GM19239 (cell line): ENCODE results near the gene FBXO9.

Experiments
- DNase-seq: peaks from one replicate; pipeline ENCODE4 v3.0.0; 2011; ENCODE audit warnings: low spot score; ENCODE audit not compliant: insufficient read length
- FAIRE-seq: peaks from 2 replicates; lab custom pipeline; 2011; peaks lifted over from hg19 to GRCh38; lab: Jason Lieb, UNC

Gene FBXO9

DNA sequence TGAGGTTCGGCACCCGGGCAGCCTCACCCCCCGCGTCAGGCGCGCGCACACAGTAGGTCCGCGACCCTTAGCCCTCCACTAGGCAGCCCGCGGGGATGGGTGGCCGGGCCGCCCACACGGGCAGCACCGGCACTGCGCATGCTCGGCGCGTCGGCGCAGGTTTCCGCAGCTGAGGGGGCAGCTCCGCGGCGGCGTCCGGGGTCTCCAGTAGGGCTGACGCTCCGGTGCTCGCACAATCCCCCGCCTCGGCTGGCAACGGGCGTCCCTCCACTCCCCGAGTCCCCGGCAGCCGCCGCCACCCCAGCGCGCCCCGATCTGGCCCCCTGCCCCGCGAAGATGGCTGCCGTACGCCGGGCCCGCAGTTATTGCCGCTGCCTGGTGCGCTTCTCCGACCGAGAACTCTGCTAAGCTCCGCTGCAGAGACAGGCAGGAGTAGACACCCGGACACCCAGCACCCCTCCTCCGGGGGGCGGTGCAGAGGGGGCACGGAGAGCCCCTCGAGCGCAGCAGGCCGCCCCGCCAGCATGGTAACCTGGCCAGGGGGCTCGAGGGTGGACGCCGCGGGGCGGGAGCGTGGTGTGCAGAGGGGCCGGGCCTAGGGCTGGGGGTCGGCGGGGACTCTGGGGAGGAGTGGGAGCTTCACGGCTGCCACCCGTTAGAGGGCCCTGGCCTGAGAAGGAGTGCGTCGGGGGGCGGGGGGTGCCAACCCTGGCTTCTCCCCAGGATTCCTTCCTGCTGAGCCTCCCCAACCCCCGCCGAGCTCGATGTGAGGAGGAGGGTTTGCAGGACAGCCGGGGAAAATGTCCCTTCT is at the start of gene FBXO9:
FBXO9 (plus strand) TSS at position 139 of the 811 bp plus-strand sequence; CDS start at position 525, 386 bp downstream.
- no peak for FAIRE-seq
- DNase-seq = peak; percentile 53

DNA sequence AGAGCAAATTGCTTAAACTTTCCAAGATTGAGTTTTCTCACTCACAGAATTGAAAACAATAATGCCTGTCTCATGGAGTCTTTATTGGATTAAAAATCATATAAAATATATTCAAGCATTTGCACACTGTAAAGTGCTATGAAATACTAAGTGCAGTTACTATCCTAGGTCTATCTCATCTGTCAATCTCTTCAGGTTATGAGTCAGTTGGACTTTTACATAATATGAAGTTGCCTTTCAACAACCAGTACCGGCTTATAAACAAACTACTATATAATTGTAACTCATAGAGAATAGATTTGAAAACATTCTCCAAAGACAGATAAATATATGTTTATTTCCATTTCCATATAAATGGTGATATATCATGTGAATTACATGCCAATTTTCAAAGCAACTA is 49.7 kb upstream of the FBXO9 start:
- no peak for FAIRE-seq
- DNase-seq = no peak

DNA sequence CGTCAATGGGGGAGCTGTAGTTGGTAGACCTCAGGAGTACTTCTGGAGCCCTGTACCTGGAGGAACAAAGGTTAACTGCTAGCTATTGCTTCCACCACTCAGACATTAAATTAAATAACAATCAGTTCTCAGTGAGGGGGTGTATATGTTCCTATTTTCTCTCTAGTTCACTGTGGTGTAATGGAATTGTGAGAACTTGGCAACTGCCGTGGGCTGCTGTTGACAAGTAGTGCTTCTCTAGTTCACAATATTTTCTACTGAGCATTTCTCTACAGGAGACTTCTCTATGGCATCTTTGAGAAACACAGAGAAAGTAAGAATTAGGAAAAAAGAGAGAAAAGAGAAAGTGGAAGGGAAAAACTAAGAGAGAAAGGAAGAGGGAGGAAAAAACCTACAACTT is 46.8 kb upstream of the FBXO9 start:
- no peak for FAIRE-seq
- DNase-seq = no peak

DNA sequence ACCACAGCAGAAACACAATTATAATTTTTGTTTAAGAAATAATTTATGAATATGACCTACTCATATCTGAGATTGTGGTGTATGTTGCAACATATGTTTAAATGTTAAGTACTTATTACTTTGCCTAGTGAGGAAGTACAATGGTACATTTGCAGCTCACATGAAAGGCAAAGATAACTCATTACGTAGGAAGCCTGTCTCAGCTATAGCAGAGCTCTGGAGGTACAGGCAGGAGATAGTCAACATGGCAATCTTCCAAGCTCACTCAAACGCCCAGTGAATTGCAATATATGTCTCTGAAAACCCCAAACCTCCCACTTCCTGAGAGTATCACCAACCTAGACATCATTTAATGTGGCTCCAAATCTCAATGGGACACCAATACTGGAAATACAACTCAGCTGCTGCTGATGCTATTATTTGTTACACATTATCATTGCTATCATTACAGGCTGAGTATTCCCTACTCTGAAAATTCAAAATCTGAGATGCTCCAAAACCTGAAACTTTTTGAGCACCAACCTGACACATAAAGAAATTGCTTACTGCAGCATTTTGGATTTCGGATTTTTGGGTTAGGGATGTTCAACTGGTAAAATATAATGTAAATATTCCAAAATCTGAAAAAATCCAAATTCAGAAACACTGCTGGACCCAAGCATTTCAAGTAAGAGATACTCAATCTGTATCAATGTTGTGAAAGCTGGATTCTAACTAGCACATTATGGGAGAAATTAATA is 45.0 kb upstream of the FBXO9 start:
- DNase-seq = no peak

DNA sequence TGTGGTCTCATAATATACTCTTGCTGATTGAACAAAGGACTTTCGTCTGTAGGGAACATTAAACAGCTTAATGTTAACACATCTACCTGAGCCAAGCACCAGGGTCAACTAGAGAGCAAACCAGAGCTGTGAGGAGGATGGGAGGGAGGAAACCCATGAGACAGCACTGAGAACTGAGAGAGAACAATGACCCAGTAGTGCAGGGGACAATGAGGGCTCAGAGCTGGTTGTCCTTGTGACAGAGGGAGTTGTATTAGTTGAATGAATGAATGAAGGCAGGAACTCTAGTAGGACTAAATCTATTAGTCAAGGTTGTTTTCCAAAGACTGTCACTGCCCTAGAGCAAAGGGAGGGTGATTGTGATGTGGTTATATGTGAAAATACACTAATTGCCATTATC is 41.9 kb upstream of the FBXO9 start:
- FAIRE-seq (no peak), DNase-seq (no peak)

More for the DNA sequence above, 45.0 kb upstream of the FBXO9 start:
- no peak for FAIRE-seq

DNA sequence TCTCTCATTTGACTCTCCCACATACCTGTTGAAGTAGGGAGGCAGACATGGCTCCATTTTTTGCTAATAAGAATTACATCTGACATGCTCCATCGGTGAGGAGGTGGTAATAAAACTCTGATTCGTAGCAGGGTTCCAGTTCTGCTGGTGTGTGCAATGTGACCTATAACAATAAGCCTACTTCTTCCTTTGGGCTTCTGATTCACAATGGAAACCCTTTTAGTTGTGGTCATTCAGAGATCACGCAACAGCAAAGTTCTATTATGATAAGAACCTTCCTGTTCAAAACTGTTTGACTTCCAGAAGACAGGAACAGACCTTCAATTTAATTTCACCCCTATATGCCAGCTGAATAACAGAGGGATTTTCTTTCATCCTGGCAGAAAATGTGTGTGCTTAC is 38.7 kb upstream of the FBXO9 start:
- DNase-seq (no peak), FAIRE-seq (no peak)

DNA sequence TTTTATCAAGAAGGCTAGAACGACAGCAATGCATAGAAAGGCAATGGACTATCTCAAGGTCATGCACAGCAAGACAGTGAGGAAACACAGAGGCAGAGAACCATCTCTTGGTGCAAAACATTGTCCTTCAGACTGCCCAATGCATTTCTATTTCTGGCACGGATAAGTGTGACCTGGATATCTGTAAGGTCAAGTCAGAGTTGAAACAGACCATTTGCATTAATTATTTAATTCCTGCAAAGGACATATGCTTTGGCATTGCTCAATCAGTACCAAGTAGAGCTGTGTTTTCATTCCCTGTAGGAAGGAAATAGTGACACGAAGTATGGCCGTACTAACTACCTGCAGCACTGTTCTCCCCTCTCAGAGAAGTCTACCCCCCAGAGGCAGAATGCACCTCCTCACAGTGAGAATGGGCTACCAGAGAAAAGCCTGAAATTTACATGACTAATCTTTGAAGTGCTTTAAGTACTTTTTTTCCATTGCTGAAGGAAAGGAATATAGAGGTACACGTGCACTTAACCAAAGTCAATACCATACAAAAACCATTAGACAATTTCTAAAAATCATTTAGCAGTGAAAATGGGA is 38.0 kb upstream of the FBXO9 start:
- no peak for FAIRE-seq
- DNase-seq = no peak

DNA sequence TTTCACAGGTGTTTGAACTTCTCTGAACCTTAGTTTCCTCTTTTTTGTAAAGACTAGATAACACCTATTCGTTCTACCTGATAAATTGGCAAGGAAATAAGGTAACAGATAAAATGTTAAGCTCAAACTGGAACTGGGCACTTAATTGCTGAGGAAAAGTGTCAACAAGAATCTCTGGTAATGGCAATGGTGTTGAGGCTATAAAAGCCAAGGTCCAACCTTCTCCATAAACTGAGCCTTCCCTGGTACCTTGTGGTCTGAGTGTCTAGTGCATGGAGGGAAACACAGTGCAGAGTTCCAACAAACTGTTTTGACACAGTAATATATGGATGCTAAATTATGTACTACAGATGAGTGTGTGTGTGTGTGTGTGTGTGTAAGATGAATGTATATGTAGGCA is 36.7 kb upstream of the FBXO9 start:
- DNase-seq (no peak), FAIRE-seq (no peak)

DNA sequence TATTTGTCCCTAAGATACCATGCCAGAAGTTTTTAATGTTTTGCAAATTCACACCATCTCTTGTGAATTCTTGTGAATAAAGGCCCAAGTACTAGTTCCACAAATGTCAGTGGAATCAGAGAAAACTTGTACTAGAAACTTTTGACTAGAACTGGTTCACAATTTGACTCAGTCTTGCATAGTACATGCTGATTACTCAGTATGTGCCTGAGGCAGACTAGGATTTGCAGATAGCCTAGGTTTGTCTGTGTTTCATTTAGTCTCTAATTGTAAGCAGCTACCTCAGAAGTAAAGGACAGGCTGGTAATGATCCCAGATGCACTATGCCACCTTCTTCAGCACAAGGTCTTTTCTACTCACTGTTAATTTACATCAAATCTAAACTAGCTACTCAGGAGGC is 35.9 kb upstream of the FBXO9 start:
- DNase-seq (no peak), FAIRE-seq (no peak)

DNA sequence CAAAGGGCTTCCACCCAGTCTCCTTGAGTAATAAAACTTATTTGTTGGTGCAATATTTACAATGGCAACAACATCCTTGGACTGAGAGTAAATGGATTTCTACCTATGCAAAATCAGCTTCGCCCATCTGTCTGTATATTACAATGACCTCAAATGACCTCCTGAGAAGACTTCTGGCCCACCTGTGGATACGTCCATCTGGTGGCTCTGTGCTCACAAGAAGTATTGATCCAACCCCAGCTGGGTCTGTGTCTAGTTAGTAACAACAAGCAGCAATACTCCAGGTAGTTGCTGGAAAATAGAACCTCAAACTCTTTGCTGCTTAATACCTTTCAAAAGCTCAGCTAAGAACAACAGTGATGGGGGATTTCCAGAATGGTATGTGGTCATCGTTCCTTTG is 35.4 kb upstream of the FBXO9 start:
- no peak for DNase-seq
- FAIRE-seq = no peak

DNA sequence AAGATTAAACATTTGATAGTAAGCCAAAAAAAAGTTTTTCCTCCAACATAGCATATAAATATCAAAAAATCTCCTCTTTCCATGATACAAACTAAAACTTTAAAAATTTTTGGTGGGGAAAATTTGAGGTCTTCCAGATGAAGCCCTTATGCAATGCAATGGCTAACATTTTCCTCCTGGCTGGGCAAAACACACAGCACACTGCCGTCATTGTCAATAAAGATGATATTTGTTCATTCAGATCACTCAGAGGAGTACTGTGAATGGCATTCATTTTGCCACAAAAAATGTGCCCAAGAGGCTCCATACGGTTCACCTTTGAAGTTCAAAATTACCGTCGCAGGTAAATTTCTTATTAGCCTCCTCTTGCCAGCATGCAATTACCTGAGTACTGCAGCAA is 33.9 kb upstream of the FBXO9 start:
- no peak for FAIRE-seq

DNA sequence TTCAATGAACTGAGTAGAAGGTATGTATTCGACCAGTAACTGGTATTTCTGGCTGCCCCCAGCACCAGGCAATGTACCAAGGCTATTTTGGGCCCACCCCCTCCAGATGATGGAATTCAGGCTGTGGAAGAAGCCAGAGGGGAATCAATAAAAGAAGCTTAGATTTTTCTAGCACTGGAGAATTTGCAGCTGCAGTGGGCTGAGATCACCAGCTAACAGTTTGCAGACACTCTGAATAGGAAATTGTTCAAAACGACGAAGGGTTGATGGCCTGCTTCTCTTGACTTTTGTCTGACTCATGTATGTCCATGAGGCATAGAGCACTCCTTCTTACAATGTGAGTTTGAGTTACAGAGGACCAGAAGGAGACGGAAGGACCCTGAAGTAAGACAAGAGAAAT is 32.4 kb upstream of the FBXO9 start:
- DNase-seq (no peak), FAIRE-seq (no peak)

More for the DNA sequence above, 33.9 kb upstream of the FBXO9 start:
- no peak for DNase-seq

DNA sequence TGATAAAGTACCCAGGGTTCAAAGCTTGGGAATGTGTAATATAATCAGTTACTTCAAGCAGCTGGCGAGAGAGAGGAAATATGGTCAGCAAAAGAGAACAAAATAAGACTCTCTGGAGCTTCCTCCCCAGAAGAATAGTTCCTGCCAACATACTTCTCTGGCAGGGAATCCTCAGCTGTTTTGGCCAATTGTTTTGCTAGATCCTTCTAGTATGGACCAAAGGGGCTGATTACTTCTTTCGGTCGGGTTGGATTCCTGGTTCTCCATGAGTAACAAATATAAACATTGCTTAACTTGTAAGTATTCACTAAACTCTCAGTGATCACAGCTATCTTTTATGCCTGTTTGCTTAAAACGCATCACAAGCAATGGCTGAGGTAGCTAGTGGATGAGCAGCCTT is 31.4 kb upstream of the FBXO9 start:
- DNase-seq (no peak), FAIRE-seq (no peak)

DNA sequence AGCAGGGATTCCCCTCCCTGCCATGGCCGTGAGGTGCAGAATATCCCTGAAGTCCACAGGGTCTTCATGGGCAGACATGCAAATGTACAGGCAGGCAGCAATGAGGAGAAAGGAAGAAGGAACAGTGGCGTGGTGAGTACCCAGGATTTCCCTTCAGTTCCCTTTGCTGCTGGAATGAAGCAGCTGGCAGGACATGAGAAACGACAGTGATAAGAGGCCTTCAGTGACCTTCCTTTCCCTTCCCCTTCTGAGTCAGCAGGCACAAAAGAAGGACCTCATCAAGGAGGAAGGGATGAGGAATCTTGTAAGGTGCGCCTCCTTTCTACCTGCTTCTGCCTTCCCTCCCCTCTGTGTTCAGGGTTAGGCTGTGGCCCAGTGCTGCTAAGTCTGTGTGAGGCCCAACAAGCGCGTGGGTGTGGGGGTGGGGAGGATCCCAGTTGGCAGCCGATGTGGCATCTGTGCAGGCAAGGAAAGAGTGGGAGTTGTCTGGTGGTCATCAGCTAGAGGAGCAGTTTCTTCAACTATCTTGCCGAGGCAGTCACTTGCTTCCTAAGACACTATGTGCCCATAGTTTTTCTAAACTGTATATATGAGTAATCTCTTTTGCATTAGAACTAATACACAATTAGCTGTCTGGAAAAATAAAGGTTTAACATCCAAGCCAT is 29.5 kb upstream of the FBXO9 start:
- DNase-seq (no peak), FAIRE-seq (no peak)

DNA sequence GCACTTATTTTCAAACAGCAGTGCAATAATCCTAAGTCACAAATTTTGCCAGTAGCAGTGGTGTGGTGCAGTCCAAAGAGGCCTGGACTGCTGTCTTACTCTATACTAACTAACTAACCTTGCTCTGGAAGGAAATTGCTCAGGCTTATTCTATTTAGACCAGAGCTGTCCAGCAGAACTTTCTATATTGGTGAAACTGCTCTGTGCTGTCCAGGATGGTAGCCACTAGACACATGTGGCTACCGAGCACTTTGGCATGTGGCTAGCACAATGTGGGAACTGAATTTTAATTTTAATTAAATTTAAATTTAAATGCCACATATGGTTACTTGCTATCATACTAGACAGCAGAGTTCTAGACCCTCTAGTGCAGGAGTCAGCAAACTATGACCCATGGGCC is 27.1 kb upstream of the FBXO9 start:
- no peak for FAIRE-seq
- DNase-seq = no peak

DNA sequence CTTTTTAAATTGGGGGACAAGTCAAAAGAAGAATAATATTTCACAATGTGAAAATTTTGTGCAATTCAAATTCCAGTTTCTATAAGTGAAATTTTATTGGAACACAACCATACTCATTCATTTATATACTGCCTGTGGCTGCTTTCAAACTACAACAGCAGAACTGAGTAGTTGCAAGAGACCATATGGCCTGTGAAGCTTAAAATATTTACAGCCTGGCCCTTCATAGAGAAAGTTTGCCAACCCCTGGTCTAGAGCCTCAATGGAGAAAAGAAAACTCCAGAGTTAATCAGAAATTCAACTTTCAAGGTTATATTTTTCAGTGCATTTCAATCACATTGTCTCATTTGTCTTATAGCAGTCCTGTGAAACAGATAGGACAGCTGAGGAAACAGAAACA is 26.6 kb upstream of the FBXO9 start:
- DNase-seq (no peak), FAIRE-seq (no peak)

DNA sequence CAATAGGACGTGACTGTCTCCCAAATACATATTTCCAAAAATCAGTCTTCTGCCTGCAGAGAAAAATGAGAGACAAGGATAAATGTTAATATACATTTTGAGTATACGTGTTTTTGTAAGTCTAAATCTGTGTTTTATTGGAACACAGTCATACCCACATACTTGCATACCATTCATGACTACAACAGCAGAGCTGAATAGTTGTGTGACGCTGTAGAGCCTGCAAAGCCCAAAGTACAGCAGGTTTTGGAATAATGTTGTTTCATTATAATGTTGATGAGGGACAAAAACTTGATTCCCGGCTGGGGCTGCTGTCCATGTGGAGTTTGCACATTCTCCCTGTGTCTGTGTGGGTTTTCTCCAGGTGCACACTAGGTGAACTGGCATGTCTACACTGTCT is 23.8 kb upstream of the FBXO9 start:
- DNase-seq = no peak
- FAIRE-seq = no peak

DNA sequence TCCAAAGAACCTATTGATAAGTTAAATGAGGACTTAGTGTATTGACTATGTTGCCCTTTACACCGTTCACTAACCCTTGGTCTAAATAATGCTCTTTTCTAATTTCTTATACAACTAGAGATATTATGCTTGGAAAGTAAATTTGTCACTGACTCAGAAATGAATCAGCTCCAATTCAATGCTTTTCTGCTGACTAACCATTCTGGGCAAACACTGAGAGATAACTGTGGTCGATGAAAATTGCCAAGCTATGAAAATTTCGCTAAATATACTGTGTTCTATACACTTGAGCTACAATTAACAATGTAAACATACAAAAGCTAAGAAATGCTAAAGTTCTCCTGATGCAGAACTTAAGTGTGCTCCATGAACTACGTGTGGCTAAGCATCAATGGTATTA is 23.1 kb upstream of the FBXO9 start:
- DNase-seq (no peak), FAIRE-seq (no peak)

DNA sequence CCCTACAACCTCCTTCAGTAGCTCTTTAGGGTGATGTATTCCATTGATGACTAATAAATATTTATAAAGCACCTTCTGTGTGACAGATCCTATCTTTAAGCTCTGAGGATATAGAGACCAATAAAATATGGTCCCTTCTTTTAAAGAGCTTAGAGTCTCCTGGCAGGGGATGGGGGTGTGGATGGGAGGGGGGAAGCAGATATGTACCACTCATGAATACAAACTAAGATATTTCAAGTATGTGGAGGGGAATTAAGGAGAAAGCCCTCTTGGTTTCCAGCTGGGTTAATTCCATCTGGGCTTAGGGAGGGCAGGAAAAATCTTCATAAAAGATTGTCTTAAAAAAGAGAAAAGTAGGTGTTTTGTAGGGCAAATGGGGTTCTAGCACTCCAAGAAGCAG is 21.6 kb upstream of the FBXO9 start:
- DNase-seq (no peak), FAIRE-seq (no peak)

DNA sequence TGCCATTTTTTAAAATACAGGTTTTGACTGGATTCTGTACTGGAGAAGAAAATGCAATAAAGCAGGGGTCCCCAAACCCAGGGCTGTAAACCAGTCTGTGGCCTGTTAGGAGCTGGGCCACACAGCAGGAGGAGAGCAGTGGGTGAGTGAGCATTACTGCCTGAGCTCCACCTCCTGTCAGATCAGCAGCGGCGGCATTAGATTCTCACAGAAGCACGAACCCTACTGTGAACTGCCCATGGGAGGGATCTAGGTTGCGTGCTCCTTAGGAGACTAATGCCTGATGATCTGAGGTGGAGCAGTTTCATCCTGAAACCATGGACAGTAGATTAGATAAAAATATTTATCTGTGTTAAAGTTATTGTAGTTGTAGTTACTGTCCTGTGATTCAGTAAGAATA is 21.1 kb upstream of the FBXO9 start:
- DNase-seq = no peak
- no peak for FAIRE-seq

DNA sequence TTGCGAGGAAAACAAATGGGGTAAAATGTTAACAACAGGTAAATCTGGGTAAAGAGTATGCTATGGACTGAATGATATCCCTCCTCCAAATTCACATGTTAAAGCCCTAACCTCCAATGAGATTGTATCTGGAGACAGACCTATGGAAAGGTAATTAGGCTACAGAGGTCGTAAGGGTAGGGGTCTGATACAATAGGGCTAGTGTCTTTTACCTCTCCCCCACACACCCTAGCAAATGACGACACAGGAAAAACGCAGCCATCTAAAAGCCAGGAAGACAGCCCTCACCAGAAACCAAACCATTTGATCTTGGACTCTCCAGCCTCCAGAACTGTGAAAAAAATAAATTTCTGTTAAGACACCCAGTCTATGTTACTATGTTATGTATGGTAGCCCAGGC is 20.6 kb upstream of the FBXO9 start:
- no peak for DNase-seq
- no peak for FAIRE-seq
